Activated CD4-positive, alpha-beta memory T cell treated with anti-CD3 and anti-CD28 coated beads, Interleukin-2, amount 10 ng/mL, durations not matched to agents 7 days and 5 days (primary cell): Measurements from ENCODE around the gene CPXM2. TPM values are rescaled to one million over a fixed set of nuclear protein-coding genes. Genes with fewer than 3 reads are reported as not detected.

Source experiments
- CTCF ChIA-PET: fragments of 350-600 bp; sonication (Branson Sonifier 250); formaldehyde crosslinking; loops from one replicate; lab custom pipeline; 2021; ENCODE audit warnings: antibody characterized with exemption, inconsistent platforms; lab: Charles Lee
- POLR2A ChIA-PET: fragments of 350-600 bp; sonication (Branson Sonifier 250); formaldehyde crosslinking; loops from one replicate; lab custom pipeline; 2021; ENCODE audit warnings: antibody characterized with exemption; lab: Charles Lee
- DNase-seq: peaks from one replicate; pipeline ENCODE4 v3.0.0-alpha.2; 2020
- H3K27ac Mint-ChIP-seq: one replicate; pipeline ENCODE4 v1.8.0; 2021; ENCODE audit warnings: mild to moderate bottlenecking, mixed read lengths
- H3K27me3 Mint-ChIP-seq: one replicate; pipeline ENCODE4 v1.8.0; 2021; ENCODE audit warnings: mixed read lengths
- H3K36me3 Mint-ChIP-seq: one replicate; pipeline ENCODE4 v1.8.0; 2021; ENCODE audit warnings: low read depth, mixed read lengths
- H3K4me1 Mint-ChIP-seq: one replicate; pipeline ENCODE4 v1.8.0; 2021; ENCODE audit warnings: mixed read lengths
- H3K4me3 Mint-ChIP-seq: one replicate; pipeline ENCODE4 v1.8.0; 2021; ENCODE audit warnings: mild to moderate bottlenecking, mixed read lengths
- H3K9me3 Mint-ChIP-seq: one replicate; pipeline ENCODE4 v1.8.0; 2021; ENCODE audit warnings: mixed read lengths
- total RNA-seq, 2 experiments: library from RNA; stranded (reverse); gene quantifications; one replicate each; pipeline ENCODE4 v1.2.3, GENCODE V29; 2021

The CPXM2 gene
- total RNA-seq, 2 experiments from 2014 or later, result not detected

- no peaks in the 10 kb centered on the region for H3K36me3 Mint-ChIP-seq
- no peak overlapping the region for H3K4me3 Mint-ChIP-seq
- H3K27ac Mint-ChIP-seq, result no peak overlapping the region
- H3K4me1 Mint-ChIP-seq, result peaks cover 1% of the 10 kb centered on the region
- H3K9me3 Mint-ChIP-seq, result no peaks in the 10 kb centered on the region
- CTCF ChIA-PET, result interaction anchor here (0.7 to 1.0 kb wide), 2 partner anchors 28 to 34 kb away, joined by 3 to 4 read pairs; no protein-coding TSS in a partner anchor
- DNase-seq, result no peak
- no peaks in the 10 kb centered on the region for H3K27me3 Mint-ChIP-seq
- POLR2A ChIA-PET, result no interaction called here
These were observed 22.2 kb upstream of the CPXM2 start for GRCh38 chr10:123913688-123914268.

GRCh38 chr10:123912871-123913270, 21.3 kb upstream of the CPXM2 start:
- ChIA-PET POLR2A (no interaction called here), CTCF (interaction anchor here (0.7 to 1.0 kb wide), 2 partner anchors 27 to 33 kb away, joined by 3 to 4 read pairs; no protein-coding TSS in a partner anchor)
- DNase-seq, result no peak
- Mint-ChIP-seq H3K36me3 (no peaks in the 10 kb centered on the region), H3K4me3 (no peak overlapping the region), H3K27ac (no peak overlapping the region), H3K27me3 (peaks cover under 1% of the 10 kb centered on the region), H3K4me1 (peaks cover 1% of the 10 kb centered on the region), H3K9me3 (no peaks in the 10 kb centered on the region)

- Mint-ChIP-seq H3K27ac (no peak overlapping the region), H3K4me3 (no peak overlapping the region), H3K36me3 (no peaks in the 10 kb centered on the region), H3K27me3 (peaks cover 1% of the 10 kb centered on the region), H3K9me3 (no peaks in the 10 kb centered on the region), H3K4me1 (peaks cover 1% of the 10 kb centered on the region)
- ChIA-PET POLR2A (no interaction called here), CTCF (no interaction called here)
- DNase-seq, result no peak
These were observed 20.9 kb upstream of the CPXM2 start for GRCh38 chr10:123912466-123912865.

GRCh38 chr10:123911866-123912265, 20.3 kb upstream of the CPXM2 start:
- POLR2A ChIA-PET, result no interaction called here
- peaks cover 1% of the 10 kb centered on the region for H3K4me1 Mint-ChIP-seq
- no peak overlapping the region for H3K4me3 Mint-ChIP-seq
- peaks cover 1% of the 10 kb centered on the region for H3K27me3 Mint-ChIP-seq
- no peak overlapping the region for H3K27ac Mint-ChIP-seq
- no peaks in the 10 kb centered on the region for H3K36me3 Mint-ChIP-seq
- H3K9me3 Mint-ChIP-seq, result no peaks in the 10 kb centered on the region
- CTCF ChIA-PET, result no interaction called here
- DNase-seq, result no peak

- no peaks in the 10 kb centered on the region for H3K9me3 Mint-ChIP-seq
- no peak for DNase-seq
- no peak overlapping the region for H3K27ac Mint-ChIP-seq
- H3K4me1 Mint-ChIP-seq, result peaks cover 1% of the 10 kb centered on the region
- H3K4me3 Mint-ChIP-seq, result no peak overlapping the region
- ChIA-PET CTCF (no interaction called here), POLR2A (no interaction called here)
- H3K27me3 Mint-ChIP-seq, result peaks cover 1% of the 10 kb centered on the region
- no peaks in the 10 kb centered on the region for H3K36me3 Mint-ChIP-seq
These were observed 18.3 kb upstream of the CPXM2 start for GRCh38 chr10:123909866-123910265.

GRCh38 chr10:123909426-123909825, 17.8 kb upstream of the CPXM2 start:
- Mint-ChIP-seq H3K27me3 (peaks cover 1% of the 10 kb centered on the region), H3K36me3 (no peaks in the 10 kb centered on the region), H3K9me3 (no peaks in the 10 kb centered on the region), H3K4me1 (peaks cover 1% of the 10 kb centered on the region), H3K4me3 (no peak overlapping the region), H3K27ac (no peak overlapping the region)
- CTCF ChIA-PET, result no interaction called here
- DNase-seq, result no peak
- POLR2A ChIA-PET, result no interaction called here

- DNase-seq, result no peak
- Mint-ChIP-seq H3K27me3 (peaks cover 1% of the 10 kb centered on the region), H3K4me3 (no peak overlapping the region), H3K27ac (no peak overlapping the region), H3K36me3 (no peaks in the 10 kb centered on the region), H3K4me1 (no peaks in the 10 kb centered on the region), H3K9me3 (no peaks in the 10 kb centered on the region)
- ChIA-PET CTCF (no interaction called here), POLR2A (no interaction called here)
These were observed 16.8 kb upstream of the CPXM2 start for GRCh38 chr10:123908379-123908778.

GRCh38 chr10:123906884-123907652, 15.5 kb upstream of the CPXM2 start:
- H3K36me3 Mint-ChIP-seq, result no peaks in the 10 kb centered on the region
- DNase-seq, result no peak
- peaks cover 1% of the 10 kb centered on the region for H3K27me3 Mint-ChIP-seq
- H3K27ac Mint-ChIP-seq, result no peak overlapping the region
- no peak overlapping the region for H3K4me3 Mint-ChIP-seq
- H3K9me3 Mint-ChIP-seq, result no peaks in the 10 kb centered on the region
- H3K4me1 Mint-ChIP-seq, result no peaks in the 10 kb centered on the region
- POLR2A ChIA-PET, result no interaction called here
- CTCF ChIA-PET, result no interaction called here

- Mint-ChIP-seq H3K9me3 (no peaks in the 10 kb centered on the region), H3K27me3 (peaks cover 1% of the 10 kb centered on the region), H3K27ac (no peak overlapping the region), H3K36me3 (no peaks in the 10 kb centered on the region), H3K4me1 (no peaks in the 10 kb centered on the region), H3K4me3 (no peak overlapping the region)
- POLR2A ChIA-PET, result no interaction called here
- CTCF ChIA-PET, result no interaction called here
- DNase-seq, result no peak
These were observed 14.7 kb upstream of the CPXM2 start for GRCh38 chr10:123906296-123906695.

GRCh38 chr10:123904834-123905409, 13.3 kb upstream of the CPXM2 start:
- Mint-ChIP-seq H3K36me3 (no peaks in the 10 kb centered on the region), H3K27me3 (peaks cover 1% of the 10 kb centered on the region)

GRCh38 chr10:123903621-123904020, 12.0 kb upstream of the CPXM2 start:
- CTCF ChIA-PET, result no interaction called here
- H3K4me1 Mint-ChIP-seq, result no peaks in the 10 kb centered on the region
- POLR2A ChIA-PET, result no interaction called here
- H3K4me3 Mint-ChIP-seq, result no peak overlapping the region
- no peak for DNase-seq
- H3K27ac Mint-ChIP-seq, result no peak overlapping the region
- no peaks in the 10 kb centered on the region for H3K36me3 Mint-ChIP-seq
- H3K27me3 Mint-ChIP-seq, result peaks cover 1% of the 10 kb centered on the region
- peaks cover 2% of the 10 kb centered on the region for H3K9me3 Mint-ChIP-seq

More at GRCh38 chr10:123904834-123905409, 13.3 kb upstream of the CPXM2 start:
- DNase-seq, result no peak
- ChIA-PET POLR2A (no interaction called here), CTCF (no interaction called here)
- Mint-ChIP-seq H3K4me1 (no peaks in the 10 kb centered on the region), H3K27ac (no peak overlapping the region), H3K4me3 (no peak overlapping the region), H3K9me3 (peaks cover 2% of the 10 kb centered on the region)

- Mint-ChIP-seq H3K36me3 (no peaks in the 10 kb centered on the region), H3K27ac (no peak overlapping the region), H3K27me3 (no peaks in the 10 kb centered on the region), H3K4me3 (no peak overlapping the region), H3K4me1 (no peaks in the 10 kb centered on the region), H3K9me3 (peaks cover 2% of the 10 kb centered on the region)
- DNase-seq, result no peak
- ChIA-PET CTCF (no interaction called here), POLR2A (no interaction called here)
These were observed 10.0 kb upstream of the CPXM2 start for GRCh38 chr10:123901621-123902020.

- H3K4me1 Mint-ChIP-seq, result no peaks in the 10 kb centered on the region
- DNase-seq, result no peak
- H3K27me3 Mint-ChIP-seq, result peaks cover 3% of the 10 kb centered on the region
- H3K9me3 Mint-ChIP-seq, result peaks cover 2% of the 10 kb centered on the region
- POLR2A ChIA-PET, result no interaction called here
- CTCF ChIA-PET, result no interaction called here
- H3K4me3 Mint-ChIP-seq, result no peak overlapping the region
- H3K27ac Mint-ChIP-seq, result no peak overlapping the region
- H3K36me3 Mint-ChIP-seq, result no peaks in the 10 kb centered on the region
These were observed 5.5 kb upstream of the CPXM2 start for GRCh38 chr10:123897146-123897545.
